Ovary (tissue), 3 donors: ENCODE data around the gene ATAD3C.

Source experiments
- CTCF ChIP-seq, 3 donors: fragments of 450-650 bp in 2 of 3; fragments of 200-600 bp in 1 of 3; IDR thresholded peaks; one replicate each; pipeline versions ENCODE4 v1.5.1 to v1.8.0; 2016 to 2022; ENCODE audit warnings: antibody characterized with exemption in 3 of 3, mild to moderate bottlenecking in 1 of 3
- EP300 ChIP-seq: sonication (generic); formaldehyde crosslinking; IDR thresholded peaks from one replicate; pipeline ENCODE4 v1.6.1; 2017; ENCODE audit warnings: antibody characterized with exemption
- POLR2A ChIP-seq: fragments of 450-650 bp; IDR thresholded peaks from one replicate; pipeline ENCODE4 v1.6.1; 2017; ENCODE audit warnings: antibody characterized with exemption, mild to moderate bottlenecking, moderate library complexity
- donor health status: DM: no; HTN: no; CAD: no.

- TF ChIP-seq POLR2A, result no peak
- no peak for TF ChIP-seq CTCF (IDR thresholded peaks at IDR 0.05)
- no peak for TF ChIP-seq EP300
Measured at GRCh38 chr1:1420654-1421141, 28.8 kb upstream of the ATAD3C start.
